HepG2 (cell line): ENCODE results near the gene PIGW. TPM values are rescaled to one million over a fixed set of nuclear protein-coding genes. Genes with fewer than 3 reads are reported as not detected.
A peak's percentile ranks its signal among the peaks of the same experiment; 100 is the strongest.

ENCODE experiments used
- AKAP8 ChIP-seq: sonication (generic); formaldehyde crosslinking; IDR thresholded peaks from 2 replicates; pipeline ENCODE4 v1.5.1; 2020; ENCODE audit warnings: mild to moderate bottlenecking, missing genetic modification reagents
- DBP ChIP-seq: sonication (generic); formaldehyde crosslinking; IDR thresholded peaks from 2 replicates; pipeline ENCODE4 v1.4.0; 2020; ENCODE audit warnings: missing genetic modification reagents; ENCODE audit errors: not compliant biosample characterization
- HDAC6 ChIP-seq: fragments of 200-600 bp; sonication (generic); IDR thresholded peaks from 2 replicates; pipeline ENCODE4 v1.7.0; 2017; ENCODE audit warnings: mild to moderate bottlenecking, antibody characterized with exemption, low read length, low read depth
- HOXA5 ChIP-seq: sonication (generic); formaldehyde crosslinking; IDR thresholded peaks from 2 replicates; pipeline ENCODE4 v1.4.0; 2020; ENCODE audit warnings: missing genetic modification reagents
- MTA3 ChIP-seq: sonication (generic); formaldehyde crosslinking; IDR thresholded peaks from 2 replicates; pipeline ENCODE4 v1.4.0; 2020; ENCODE audit warnings: missing genetic modification reagents
- MTF1 ChIP-seq: sonication (generic); formaldehyde crosslinking; IDR thresholded peaks from 2 replicates; pipeline ENCODE4 v1.5.0; 2020; ENCODE audit warnings: missing genetic modification reagents
- NR1H2 ChIP-seq: sonication (generic); formaldehyde crosslinking; IDR thresholded peaks from 2 replicates; pipeline ENCODE4 v1.8.1; 2022; ENCODE audit warnings: low read depth, missing genetic modification reagents, borderline replicate concordance
- RBFOX2 ChIP-seq: fragments of 200-400 bp; formaldehyde crosslinking; IDR thresholded peaks from 2 replicates; pipeline ENCODE4 v1.6.1; 2017; ENCODE audit warnings: low read depth, mild to moderate bottlenecking, low read length
- RBM39 ChIP-seq: fragments of 200-400 bp; formaldehyde crosslinking; IDR thresholded peaks from one replicate; pipeline ENCODE4 v1.6.1; 2018; ENCODE audit warnings: antibody characterized with exemption, mild to moderate bottlenecking, low read depth, low read length; ENCODE audit not compliant: poor library complexity, severe bottlenecking
- RORA ChIP-seq: sonication (generic); formaldehyde crosslinking; IDR thresholded peaks from 2 replicates; pipeline ENCODE4 v1.5.0; 2020; ENCODE audit warnings: mild to moderate bottlenecking, missing genetic modification reagents, moderate library complexity
- SIX1 ChIP-seq: sonication (generic); formaldehyde crosslinking; IDR thresholded peaks from 2 replicates; pipeline ENCODE4 v1.4.0; 2020; ENCODE audit warnings: missing genetic modification reagents, borderline replicate concordance
- SMAD1 ChIP-seq: sonication (generic); formaldehyde crosslinking; IDR thresholded peaks from 2 replicates; pipeline ENCODE4 v1.4.0; 2020; ENCODE audit warnings: missing genetic modification reagents, low read depth, mild to moderate bottlenecking, borderline replicate concordance
- SNAPC2 ChIP-seq: sonication (generic); formaldehyde crosslinking; IDR thresholded peaks from 2 replicates; pipeline ENCODE4 v1.8.1; 2022; ENCODE audit warnings: mild to moderate bottlenecking, missing genetic modification reagents
- TAF1 ChIP-seq: sonication (generic); formaldehyde crosslinking; IDR thresholded peaks from 2 replicates; pipeline ENCODE4 v1.4.0; 2020; ENCODE audit warnings: missing genetic modification reagents
- ZFAT ChIP-seq: sonication (generic); formaldehyde crosslinking; conservative IDR thresholded peaks from 2 replicates; pipeline ENCODE4 v1.8.1; 2023; ENCODE audit warnings: missing genetic modification reagents, inconsistent platforms
- ZFP36L2 ChIP-seq: sonication (generic); formaldehyde crosslinking; IDR thresholded peaks from 2 replicates; pipeline ENCODE4 v1.4.0; 2020; ENCODE audit warnings: missing genetic modification reagents
- ZIK1 ChIP-seq: sonication (generic); formaldehyde crosslinking; IDR thresholded peaks from 2 replicates; pipeline ENCODE4 v1.5.0; 2020; ENCODE audit warnings: mild to moderate bottlenecking, low read depth, missing genetic modification reagents, borderline replicate concordance
- ZMAT5 ChIP-seq: sonication (generic); formaldehyde crosslinking; IDR thresholded peaks from 2 replicates; pipeline ENCODE4 v1.5.0; 2020; ENCODE audit warnings: mild to moderate bottlenecking, low read depth, missing genetic modification reagents, borderline replicate concordance
- ZNF160 ChIP-seq: sonication (generic); formaldehyde crosslinking; IDR thresholded peaks from 2 replicates; pipeline ENCODE4 v1.8.0; 2022; ENCODE audit warnings: mild to moderate bottlenecking, inconsistent platforms, missing genetic modification reagents
- ZNF296 ChIP-seq: sonication (generic); formaldehyde crosslinking; conservative IDR thresholded peaks from 2 replicates; pipeline ENCODE4 v1.5.0; 2020; ENCODE audit warnings: mild to moderate bottlenecking, missing genetic modification reagents
- ZNF546 ChIP-seq: sonication (generic); formaldehyde crosslinking; conservative IDR thresholded peaks from 2 replicates; pipeline ENCODE4 v1.8.1; 2023; ENCODE audit warnings: mild to moderate bottlenecking, missing genetic modification reagents
- ZNF549 ChIP-seq: sonication (generic); formaldehyde crosslinking; IDR thresholded peaks from 2 replicates; pipeline ENCODE4 v1.5.0; 2020; ENCODE audit warnings: missing genetic modification reagents
- ZNF564 ChIP-seq: sonication (generic); formaldehyde crosslinking; IDR thresholded peaks from 2 replicates; pipeline ENCODE4 v1.8.1; 2023; ENCODE audit warnings: mild to moderate bottlenecking, missing genetic modification reagents
- ZNF704 ChIP-seq: sonication (generic); formaldehyde crosslinking; IDR thresholded peaks from 2 replicates; pipeline ENCODE4 v1.8.1; 2023; ENCODE audit warnings: mild to moderate bottlenecking, inconsistent platforms, moderate library complexity, missing genetic modification reagents, borderline replicate concordance
- ZNF724P ChIP-seq: sonication (generic); formaldehyde crosslinking; IDR thresholded peaks from 2 replicates; pipeline ENCODE4 v1.8.0; 2022; ENCODE audit warnings: missing genetic modification reagents, borderline replicate concordance
- ZUFSP ChIP-seq: sonication (generic); formaldehyde crosslinking; IDR thresholded peaks from 2 replicates; pipeline ENCODE4 v1.9.0; 2021; ENCODE audit warnings: missing genetic modification reagents, mild to moderate bottlenecking, borderline replicate concordance
- polyA plus RNA-seq, 8 experiments: library from polyadenylated mRNA; depleted of rRNA in 3 of 8; stranded (reverse) in 7 of 8; unstranded in 1 of 8; fragments of >200 nt; fragmentation: Illumina TruSeq in 4 of 8; extraction: Trizol in 4 of 8; gene quantifications; 2 replicates each; pipeline versions ENCODE4 v1.2.1 to v1.2.3, GENCODE V29; 2011 to 2016; ENCODE audit warnings: low read depth in 4 of 8, missing spikeins in 1 of 8, mixed read lengths in 1 of 8; ENCODE audit not compliant: insufficient read depth in 1 of 8
- total RNA-seq, 5 experiments: library from RNA; depleted of rRNA; stranded (reverse); fragments of >200 nt; fragmentation: Illumina TruSeq; extraction: Trizol; gene quantifications; 2 replicates each; pipeline ENCODE4 v1.2.3, GENCODE V29; 2016; ENCODE audit warnings: low read depth in 1 of 5

PIGW gene
- total and polyA plus RNA-seq, 2 of the 13 experiments (the other 11 are each of a cell fraction or from before 2014, with no cell fraction given) = 9.0 to 24.0 TPM

- TF ChIP-seq RBM39 = no peak
- TF ChIP-seq SIX1 (CRISPR knock-in tag) = no peak
- no peak for TF ChIP-seq ZNF704 (CRISPR knock-in tag)
- TF ChIP-seq HOXA5 = no peak; the same call in 1 of the 2 replicates
- no peak for TF ChIP-seq AKAP8 (CRISPR knock-in tag)
- TF ChIP-seq HDAC6 = no peak
- TF ChIP-seq NR1H2 (CRISPR knock-in tag) = no peak
- TF ChIP-seq ZNF160 (CRISPR knock-in tag) = no peak
- no peak for TF ChIP-seq SNAPC2
- no peak for TF ChIP-seq MTF1 (CRISPR knock-in tag)
- TF ChIP-seq MTA3 (CRISPR knock-in tag) = no peak
- TF ChIP-seq DBP (CRISPR knock-in tag) = no peak
- TF ChIP-seq SMAD1 (CRISPR knock-in tag) = no peak
- TF ChIP-seq ZNF549 (CRISPR knock-in tag) = no peak
- TF ChIP-seq ZUFSP (CRISPR knock-in tag) = no peak
- TF ChIP-seq ZFP36L2 (CRISPR knock-in tag) = 0 out of 2 replicates have a peak, but pooled peaks have one; percentile 37
- TF ChIP-seq RBFOX2 = no peak
- TF ChIP-seq RORA (CRISPR knock-in tag) = no peak
- no peak for TF ChIP-seq ZNF546 (CRISPR knock-in tag)
- TF ChIP-seq ZMAT5 (CRISPR knock-in tag) = no peak
- no peak for TF ChIP-seq ZNF296 (CRISPR knock-in tag)
- no peak for TF ChIP-seq ZNF564 (CRISPR knock-in tag)
- no peak for TF ChIP-seq ZFAT
- TF ChIP-seq TAF1 (CRISPR knock-in tag) = no peak
- TF ChIP-seq ZNF724P (CRISPR knock-in tag) = no peak
- no peak; the same call in 1 of the 2 replicates for TF ChIP-seq ZIK1 (CRISPR knock-in tag)
Observed at GRCh38 chr17:36533935-36534839, 600 bp upstream of the PIGW start (continued).
